Heart left ventricle (tissue), 16 donors: Measurements from ENCODE around the gene MYO18B. TPM values are rescaled to one million over a fixed set of nuclear protein-coding genes. Genes with fewer than 3 reads are reported as not detected.

ENCODE experiments used
- ATAC-seq, 4 donors: fragments of 200-7000 bp; cut with Tn5 transposase; one replicate each; pipeline ENCODE4 v1.9.1; 2020 to 2022; ENCODE audit warnings: moderate library complexity in 4 of 4, mild to moderate bottlenecking in 3 of 4, moderate number of reproducible peaks in 1 of 4
- DNase-seq, 5 donors: peaks; one replicate each; pipeline ENCODE4 v3.0.0-alpha.2; 2020
- H3K27ac ChIP-seq, 12 donors: fragments of 200-600 bp; sonication (generic) in 4 of 12; one replicate each; pipeline versions ENCODE4 v1.5.0 to v1.8.0; 2016 to 2022; ENCODE audit warnings: mild to moderate bottlenecking in 2 of 12
- H3K27me3 ChIP-seq, 9 donors: fragments of 200-600 bp; sonication (generic) in 2 of 9; one replicate each; pipeline versions ENCODE4 v1.5.1 to v1.8.0; 2016 to 2022; ENCODE audit warnings: mild to moderate bottlenecking in 3 of 9
- H3K36me3 ChIP-seq, 9 donors: fragments of 200-600 bp; sonication (generic) in 2 of 9; one replicate each; pipeline versions ENCODE4 v1.5.0 to v1.8.0; 2018 to 2022; ENCODE audit warnings: mild to moderate bottlenecking in 2 of 9
- H3K4me1 ChIP-seq, 12 donors: fragments of 200-600 bp; sonication (generic) in 4 of 12; one replicate each; pipeline versions ENCODE4 v1.5.0 to v1.8.0; 2016 to 2022; ENCODE audit warnings: mild to moderate bottlenecking in 3 of 12
- H3K4me3 ChIP-seq, 12 donors: fragments of 200-600 bp; sonication (generic) in 4 of 12; one replicate each; pipeline versions ENCODE4 v1.5.0 to v1.8.0; 2017 to 2022; ENCODE audit warnings: mild to moderate bottlenecking in 9 of 12, moderate library complexity in 4 of 12
- H3K9me3 ChIP-seq, 12 donors: fragments of 200-600 bp; sonication (generic) in 4 of 12; one replicate each; pipeline versions ENCODE4 v1.5.0 to v1.8.0; 2016 to 2022; ENCODE audit warnings: mild to moderate bottlenecking in 1 of 12
- POLR2A ChIP-seq, 2 donors: fragments of 450-650 bp; IDR thresholded peaks; one replicate each; pipeline ENCODE4 v1.6.1; 2017; ENCODE audit warnings: antibody characterized with exemption in 2 of 2, mild to moderate bottlenecking in 2 of 2, moderate library complexity in 2 of 2
- WGBS, 4 donors: extraction: QIAGEN DNeasy Blood & Tissue Kit in 2 of 4; methylation state at CpG; one replicate each; pipeline versions ENCODE4 v1.1.5 to v1.1.7; 2013 to 2018; 5-methylcytosine and 5-hydroxymethylcytosine counted together
- intact Hi-C, 10 donors: fragments of 100-400 bp; cut with DNase I; formaldehyde crosslinking; loops; one replicate each; pipeline versions ENCODE4 v1.11.1 to v1.14.2; 2022
- polyA plus RNA-seq, 2 donors: library from polyadenylated mRNA; stranded (reverse); fragments of 200-250 nt; gene quantifications; one replicate each; pipeline ENCODE4 v1.2.3, GENCODE V29; 2013
- total RNA-seq, 9 donors: library from RNA; depleted of rRNA in 2 of 9; stranded (reverse); fragments of >200 nt in 2 of 9; fragmentation: NEBNext Ultra II Directional in 3 of 9; extraction: Animal tissue kit (Norgen Biotek cat#: 25700) in 3 of 9; gene quantifications; one replicate each; pipeline versions ENCODE4 v1.1.0 to v1.2.4, GENCODE V29; 2016 to 2023
- TF ChIP-seq, protein P1 (sequence below), 12 donors: fragments of 200-600 bp; sonication (generic) in 4 of 12; IDR thresholded peaks; one replicate each; pipeline versions ENCODE4 v1.5.0 to v1.8.0; 2018 to 2022; ENCODE audit warnings: antibody characterized with exemption in 12 of 12, mild to moderate bottlenecking in 5 of 12
- donor health status: ischemic (EF 13 %, LVEDD 7.1; RV severe dilation, severe dysfunction).
- donor health status: healthy with polysubstance abuse.
- donor health status: DM: no; HTN: yes; CAD: no.
- donor health status: DM: no; HTN: no; CAD: no.
- donor health status: ischemic (EF 25% LVEDD 6.9; RV normal size, moderate dysfunction).
- donor health status: ischemic (EF 25% LVEDD 5.7; RV mildly dilated, moderate dysfunction).
- donor health status: healthy.
- donor health status: DM: yes; HTN: yes; CAD: no.
- donor health status: ischemic (EF 35%, LVEDD 5.7; RV mildly dilated, moderate dysfunction).
- donor health status: nonischemic (EF 11% LVEDD 7.7; RV severe dilation, severe dysfunction).
- donor health status: DM: yes; HTN: yes; CAD: no.
- donor health status: PGD.
- donor health status: ischemic (EF 29% LVEDD 5.4; RV normal size, mild dysfunction).
- donor health status: nonischemic (EF 23%, LVEDD 6.1; RV moderate dilation, normal function).

Gene MYO18B
- total and polyA plus RNA-seq, 11 donors: 140 to 301 (median 193) TPM

DNA sequence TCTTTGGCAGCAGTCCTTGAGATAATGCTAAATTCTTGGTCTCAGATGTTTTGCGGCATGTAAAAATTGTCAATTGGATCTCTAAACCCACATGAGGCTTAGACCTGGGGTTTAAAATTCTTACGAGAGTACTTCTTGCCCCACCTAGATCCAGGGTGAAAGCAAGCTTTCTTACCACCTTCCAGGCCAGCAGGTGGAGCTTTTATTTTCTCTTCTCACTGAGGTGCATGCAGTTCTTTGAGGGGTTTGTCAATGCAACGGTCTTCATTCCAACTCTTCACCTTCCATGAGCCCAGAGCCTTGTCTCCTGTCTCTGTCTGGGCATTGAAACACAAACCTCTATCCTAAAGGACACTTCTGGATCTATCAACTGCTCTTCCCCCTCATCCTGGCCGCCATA, 154.1 kb downstream of the MYO18B start:
- Histone ChIP-seq H3K27me3 (peaks cover 0 to 5% (median 0%) of the 10 kb centered on the region in 9 donors), H3K4me1 (peaks cover 0 to 5% (median 0%) of the 10 kb centered on the region in 12 donors), H3K9me3 (peaks cover 0 to 5% (median 0%) of the 10 kb centered on the region in 12 donors), H3K36me3 (peaks cover 0 to 88% (median 9%) of the 10 kb centered on the region in 9 donors), H3K27ac (no peak overlapping the region), H3K4me3 (no peak overlapping the region)
- 72 to 77% (median 76%) methylated on average over 4 of the region's 4 CpGs for WGBS, 4 donors
- intact Hi-C loops: no loop called here
- ATAC-seq (no peak), DNase-seq (no peak)
- TF ChIP-seq POLR2A (IDR thresholded peaks at IDR 0.05): no peak
- TF ChIP-seq, protein P1, sequence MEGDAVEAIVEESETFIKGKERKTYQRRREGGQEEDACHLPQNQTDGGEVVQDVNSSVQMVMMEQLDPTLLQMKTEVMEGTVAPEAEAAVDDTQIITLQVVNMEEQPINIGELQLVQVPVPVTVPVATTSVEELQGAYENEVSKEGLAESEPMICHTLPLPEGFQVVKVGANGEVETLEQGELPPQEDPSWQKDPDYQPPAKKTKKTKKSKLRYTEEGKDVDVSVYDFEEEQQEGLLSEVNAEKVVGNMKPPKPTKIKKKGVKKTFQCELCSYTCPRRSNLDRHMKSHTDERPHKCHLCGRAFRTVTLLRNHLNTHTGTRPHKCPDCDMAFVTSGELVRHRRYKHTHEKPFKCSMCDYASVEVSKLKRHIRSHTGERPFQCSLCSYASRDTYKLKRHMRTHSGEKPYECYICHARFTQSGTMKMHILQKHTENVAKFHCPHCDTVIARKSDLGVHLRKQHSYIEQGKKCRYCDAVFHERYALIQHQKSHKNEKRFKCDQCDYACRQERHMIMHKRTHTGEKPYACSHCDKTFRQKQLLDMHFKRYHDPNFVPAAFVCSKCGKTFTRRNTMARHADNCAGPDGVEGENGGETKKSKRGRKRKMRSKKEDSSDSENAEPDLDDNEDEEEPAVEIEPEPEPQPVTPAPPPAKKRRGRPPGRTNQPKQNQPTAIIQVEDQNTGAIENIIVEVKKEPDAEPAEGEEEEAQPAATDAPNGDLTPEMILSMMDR (IDR thresholded peaks at IDR 0.05): no peak

DNA sequence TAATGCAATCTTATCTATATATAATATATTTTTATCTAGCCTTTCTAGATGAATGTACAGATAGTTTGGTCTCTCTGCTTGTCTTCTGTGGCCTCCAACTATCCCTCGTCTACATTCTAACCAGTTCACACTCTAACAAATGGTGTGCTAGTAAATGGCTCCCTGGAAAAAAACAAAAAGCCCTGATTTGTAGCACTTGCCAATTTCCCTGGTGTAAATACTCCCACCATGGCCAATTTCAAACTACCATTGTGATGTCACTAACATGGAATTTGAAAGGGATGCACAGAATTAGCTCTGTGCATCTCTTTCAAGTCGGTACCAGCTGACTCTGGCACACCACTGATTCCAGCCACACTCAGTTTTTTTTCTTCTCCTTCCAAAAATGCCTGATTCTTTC, 154.6 kb downstream of the MYO18B start:
- ATAC-seq: no peak
- no peak overlapping the region for H3K27ac ChIP-seq
- DNase-seq: no peak
- TF ChIP-seq, protein P1 (IDR thresholded peaks at IDR 0.05): no peak
- TF ChIP-seq POLR2A (IDR thresholded peaks at IDR 0.05): no peak
- peaks cover 0 to 9% (median 0%) of the 10 kb centered on the region in 12 donors for H3K4me1 ChIP-seq
- H3K27me3 ChIP-seq: peaks cover 0 to 5% (median 0%) of the 10 kb centered on the region in 9 donors
- WGBS, 4 donors: 60 to 64% (median 61%) methylated on average over 2 of the region's 2 CpGs
- peaks cover 0 to 5% (median 0%) of the 10 kb centered on the region in 12 donors for H3K9me3 ChIP-seq
- intact Hi-C loops: no loop called here
- no peak overlapping the region for H3K4me3 ChIP-seq
- peaks cover 0 to 90% (median 9%) of the 10 kb centered on the region in 9 donors for H3K36me3 ChIP-seq

DNA sequence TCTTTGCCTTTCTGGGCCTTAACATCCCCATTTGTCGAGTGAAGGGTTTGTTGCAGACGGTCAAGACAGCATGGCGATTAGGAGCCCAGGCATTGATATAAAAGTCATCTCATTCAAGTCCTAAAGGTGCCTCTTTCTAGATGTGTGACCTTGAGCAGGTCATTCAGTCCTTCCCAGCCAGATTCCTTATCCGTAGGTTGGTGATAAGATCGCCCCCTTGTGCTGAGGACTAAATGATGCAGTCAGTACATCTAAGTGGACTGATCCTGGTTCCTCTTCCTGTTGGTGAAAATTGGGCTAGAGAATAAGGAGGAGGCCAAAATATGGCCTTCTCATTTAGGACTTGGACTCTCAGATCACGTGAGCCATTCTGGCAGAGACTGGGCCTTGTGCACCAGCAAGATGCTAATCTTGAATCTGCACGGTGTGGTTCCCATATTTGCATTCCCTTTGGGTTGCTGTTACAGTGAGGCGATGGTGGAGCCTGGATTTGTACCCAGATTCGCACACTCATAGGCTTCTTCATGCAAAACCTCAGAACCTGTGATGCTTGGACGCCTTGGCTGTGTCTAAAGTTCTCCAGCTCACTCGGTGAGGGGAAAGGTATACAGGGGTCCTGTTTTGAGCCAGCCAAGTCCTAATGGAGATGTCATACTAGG, 156.8 kb downstream of the MYO18B start:
- 61 to 73% (median 63%) methylated on average over 11 of the region's 11 CpGs for WGBS, 4 donors
- H3K4me1 ChIP-seq: peaks cover 0 to 9% (median 0%) of the 10 kb centered on the region in 12 donors
- peaks cover 0 to 91% (median 19%) of the 10 kb centered on the region in 9 donors for H3K36me3 ChIP-seq
- intact Hi-C loops: no loop called here
- ATAC-seq (peak in 1 of 4 donors; percentile 31), DNase-seq (no peak)
- peaks cover 0 to 5% (median 0%) of the 10 kb centered on the region in 12 donors for H3K9me3 ChIP-seq
- no peaks in the 10 kb centered on the region for H3K27me3 ChIP-seq
- no peak for TF ChIP-seq POLR2A (IDR thresholded peaks at IDR 0.05)
- TF ChIP-seq, protein P1 (IDR thresholded peaks at IDR 0.05): peak in 4 of 12 donors; percentile 4 to 20 (median 16)
- no peak overlapping the region for H3K4me3 ChIP-seq
- peak overlapping the region in 2 of 12 donors; percentile 16 to 37 for H3K27ac ChIP-seq

DNA sequence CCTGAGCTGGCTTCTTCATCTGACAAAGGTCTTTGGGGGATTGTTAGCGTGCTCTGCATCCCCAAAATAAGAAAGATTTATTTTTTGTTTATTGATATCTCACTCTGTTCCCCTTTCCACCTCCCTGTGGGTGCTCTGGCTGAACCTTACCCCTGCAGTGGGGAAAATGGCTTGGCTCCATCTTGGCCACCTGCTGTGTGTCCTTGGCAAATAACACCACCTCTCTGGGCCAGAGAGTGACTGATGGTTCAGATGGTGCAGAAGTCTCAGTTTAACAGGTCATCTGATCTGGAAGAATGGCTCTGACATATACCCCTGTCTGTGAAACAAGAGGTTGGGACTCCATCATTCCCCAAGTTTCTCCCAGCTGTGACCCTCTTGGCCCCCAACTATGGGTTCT, 157.6 kb downstream of the MYO18B start:
- intact Hi-C loops: no loop called here
- ATAC-seq (no peak), DNase-seq (no peak)
- peaks cover 0 to 9% (median 0%) of the 10 kb centered on the region in 12 donors for H3K4me1 ChIP-seq
- H3K9me3 ChIP-seq: peaks cover 0 to 5% (median 0%) of the 10 kb centered on the region in 12 donors
- no peaks in the 10 kb centered on the region for H3K27me3 ChIP-seq
- no peak overlapping the region for H3K4me3 ChIP-seq
- 73 to 88% (median 81%) methylated on average over 1 of the region's 1 CpG for WGBS, 4 donors
- peaks cover 0 to 93% (median 26%) of the 10 kb centered on the region in 9 donors for H3K36me3 ChIP-seq
- H3K27ac ChIP-seq: no peak overlapping the region
- TF ChIP-seq POLR2A (IDR thresholded peaks at IDR 0.05): no peak
- TF ChIP-seq, protein P1 (IDR thresholded peaks at IDR 0.05): no peak
